Measurements from ENCODE around the gene KLK6.
"Not testable (repeated sequence)": the region's sequence is repeated elsewhere in the genome, so short reads cannot be mapped to it uniquely, and the experiment has no call there.

The KLK6 gene

GRCh38 chr19:50994129-50994528 is 24.7 kb upstream of the KLK6 start:
- no peak overlapping the region for H3K4me3 ChIP-seq (ENCODE audit: low read depth, low read length)
- TF ChIP-seq CTCF (IDR thresholded peaks at IDR 0.05; ENCODE audit: control insufficient read depth, extremely low read depth, insufficient read depth) = no peak
- DNase-seq (ENCODE audit: low read depth) = no peak

- DNase-seq (ENCODE audit: low read depth) = no peak
- TF ChIP-seq CTCF (IDR thresholded peaks at IDR 0.05; ENCODE audit: control insufficient read depth, extremely low read depth, insufficient read depth) = no peak
- no peak overlapping the region for H3K4me3 ChIP-seq (ENCODE audit: low read depth, low read length)
These were observed 23.3 kb upstream of the KLK6 start for GRCh38 chr19:50992666-50993035.

- H3K4me3 ChIP-seq (ENCODE audit: low read depth, low read length); DNase-seq (ENCODE audit: low read depth): not testable (repeated sequence)
These were observed 15.0 kb upstream of the KLK6 start for GRCh38 chr19:50984416-50984815.

- no peak for TF ChIP-seq CTCF (IDR thresholded peaks at IDR 0.05; ENCODE audit: control insufficient read depth, extremely low read depth, insufficient read depth)
- no peak within 1 kb of the TSS for H3K4me3 ChIP-seq (ENCODE audit: low read depth, low read length)
- no peak for DNase-seq (ENCODE audit: low read depth)
These were observed 14.4 kb upstream of the KLK6 start, which contains the start of gene KLK7 for GRCh38 chr19:50983625-50984292. TSS of gene KLK7 (minus strand) at chr19:50983917. CDS start at chr19:50982399, 1,518 bp downstream.

GRCh38 chr19:50982186-50982585 is 12.8 kb upstream of the KLK6 start:
- no peak overlapping the region for H3K4me3 ChIP-seq (ENCODE audit: low read depth, low read length)
- DNase-seq (ENCODE audit: low read depth) = no peak
- TF ChIP-seq CTCF (IDR thresholded peaks at IDR 0.05; ENCODE audit: control insufficient read depth, extremely low read depth, insufficient read depth) = no peak

- no peak for DNase-seq (ENCODE audit: low read depth)
- TF ChIP-seq CTCF (IDR thresholded peaks at IDR 0.05; ENCODE audit: control insufficient read depth, extremely low read depth, insufficient read depth) = no peak
- no peak overlapping the region for H3K4me3 ChIP-seq (ENCODE audit: low read depth, low read length)
These were observed 12.3 kb upstream of the KLK6 start for GRCh38 chr19:50981587-50982146.

GRCh38 chr19:50980208-50980607 is 10.8 kb upstream of the KLK6 start:
- no peak for DNase-seq (ENCODE audit: low read depth)
- H3K4me3 ChIP-seq (ENCODE audit: low read depth, low read length) = no peak overlapping the region
- no peak for TF ChIP-seq CTCF (IDR thresholded peaks at IDR 0.05; ENCODE audit: control insufficient read depth, extremely low read depth, insufficient read depth)

All from LNCaP clone FGC (cell line).